H1 (cell line): ENCODE data around the gene CCDC191. TPM values are rescaled to one million over a fixed set of nuclear protein-coding genes. Genes with fewer than 3 reads are reported as not detected.

Experiments
- CTCF ChIA-PET: fragments of 300-600 bp; sonication (Branson Sonifier 250); formaldehyde crosslinking; loops from one replicate; lab custom pipeline; 2021; ENCODE audit not compliant: partially characterized antibody; lab: Charles Lee
- POLR2A ChIA-PET: fragments of 300-600 bp; sonication (Branson Sonifier 250); formaldehyde crosslinking; loops from one replicate; lab custom pipeline; 2021; ENCODE audit warnings: inconsistent platforms; ENCODE audit not compliant: partially characterized antibody; lab: Charles Lee
- DNase-seq, 2 experiments: peaks; one replicate each; pipeline versions ENCODE4 v3.0.0 to v3.0.0-alpha.2; 2010 to 2022; ENCODE audit warnings: low spot score in 2 of 2, low read depth in 1 of 2, mixed read lengths in 1 of 2
- FAIRE-seq: peaks from 2 replicates; lab custom pipeline; 2011; peaks lifted over from hg19 to GRCh38; lab: Jason Lieb, UNC
- H2AFZ ChIP-seq: 2 replicates; pipeline ENCODE4 v1.8.1; 2012; ENCODE audit warnings: low read length, inconsistent platforms
- H2AK5ac ChIP-seq: 2 replicates; pipeline ENCODE4 v1.6.1; 2013; ENCODE audit warnings: low read depth, low read length
- H2BK120ac ChIP-seq: replicated peaks from 2 replicates; pipeline ENCODE3; 2013; ENCODE audit warnings: low read depth, low read length, inconsistent platforms
- H2BK12ac ChIP-seq: 2 replicates; pipeline ENCODE4 v1.6.1; 2013; ENCODE audit warnings: low read depth, low read length
- H2BK15ac ChIP-seq: 2 replicates; pipeline ENCODE4 v1.6.1; 2013; ENCODE audit warnings: low read length
- H2BK20ac ChIP-seq: 2 replicates; pipeline ENCODE4 v1.6.1; 2013; ENCODE audit warnings: low read length
- H2BK5ac ChIP-seq: 2 replicates; pipeline ENCODE4 v1.6.1; 2013; ENCODE audit warnings: low read depth, low read length
- H3K14ac ChIP-seq: 2 replicates; pipeline ENCODE4 v1.6.1; 2013; ENCODE audit warnings: inconsistent platforms; ENCODE audit not compliant: insufficient read length
- H3K18ac ChIP-seq: 2 replicates; pipeline ENCODE4 v1.6.1; 2013; ENCODE audit warnings: low read length; ENCODE audit errors: extremely low read depth
- H3K23ac ChIP-seq: 2 replicates; pipeline ENCODE4 v1.6.1; 2013; ENCODE audit warnings: inconsistent platforms; ENCODE audit not compliant: insufficient read length
- H3K23me2 ChIP-seq: 2 replicates; pipeline ENCODE4 v1.6.1; 2013; ENCODE audit warnings: low read depth, low read length
- H3K27ac ChIP-seq: 2 replicates; pipeline ENCODE4 v1.6.1; 2011; ENCODE audit warnings: low read depth, low read length, inconsistent platforms
- H3K27me3 ChIP-seq, 4 experiments: replicated peaks in 1 of 4; 1 replicate in 1 of 4; 2 replicates in 3 of 4; pipeline versions ENCODE4 v1.6.1 to v1.8.1; 2011 to 2013; ENCODE audit warnings: low read length in 3 of 4, mild to moderate bottlenecking in 3 of 4, inconsistent platforms in 2 of 4, mixed read lengths in 2 of 4, moderate library complexity in 1 of 4; ENCODE audit not compliant: control insufficient read depth in 3 of 4, insufficient read depth in 3 of 4; ENCODE audit errors: extremely low read depth in 1 of 4
- H3K36me3 ChIP-seq, 4 experiments: 2 replicates each; pipeline versions ENCODE4 v1.6.1 to v1.8.1; 2011 to 2013; ENCODE audit warnings: mild to moderate bottlenecking in 4 of 4, low read length in 3 of 4, moderate library complexity in 2 of 4, control low read depth in 1 of 4, inconsistent platforms in 1 of 4; ENCODE audit not compliant: insufficient read depth in 4 of 4, control insufficient read depth in 2 of 4
- H3K4ac ChIP-seq: replicated peaks from 2 replicates; pipeline ENCODE3; 2013; ENCODE audit warnings: low read length, low read depth, mixed read lengths, inconsistent platforms; ENCODE audit not compliant: insufficient read length
- H3K4me1 ChIP-seq, 4 experiments: replicated peaks in 1 of 4; 1 replicate in 1 of 4; 2 replicates in 3 of 4; pipeline versions ENCODE4 v1.6.1 to v1.8.1; 2011 to 2013; ENCODE audit warnings: low read length in 3 of 4, inconsistent platforms in 2 of 4, mixed read lengths in 1 of 4; ENCODE audit not compliant: insufficient read depth in 4 of 4, control insufficient read depth in 3 of 4
- H3K4me2 ChIP-seq, 2 experiments: 2 replicates each; pipeline versions ENCODE4 v1.6.1 to v1.8.1; 2011 to 2013; ENCODE audit warnings: low read depth in 2 of 2, low read length in 2 of 2, control low read depth in 1 of 2, inconsistent platforms in 1 of 2, mild to moderate bottlenecking in 1 of 2; ENCODE audit not compliant: insufficient read depth in 1 of 2
- H3K4me3 ChIP-seq, 4 experiments: fragments of 200-600, 300-600 bp in 1 of 4; sonication (generic), shearing (Covaris generic), sonication (Bioruptor Twin) in 1 of 4; 2 replicates each; pipeline versions ENCODE4 v1.5.1 to v1.8.1; 2011 to 2016; ENCODE audit warnings: low read length in 4 of 4, low read depth in 3 of 4, control low read depth in 2 of 4, inconsistent platforms in 2 of 4, mild to moderate bottlenecking in 2 of 4, mixed read lengths in 1 of 4, moderate library complexity in 1 of 4; ENCODE audit not compliant: insufficient read depth in 2 of 4; ENCODE audit errors: extremely low read depth in 1 of 4
- H3K56ac ChIP-seq: replicated peaks from 2 replicates; pipeline ENCODE3; 2013; ENCODE audit warnings: low read depth, mild to moderate bottlenecking, mixed read lengths, low read length, inconsistent platforms; ENCODE audit not compliant: insufficient read length
- H3K79me1 ChIP-seq: 2 replicates; pipeline ENCODE4 v1.6.1; 2013; ENCODE audit warnings: low read depth, low read length, control low read depth
- H3K79me2 ChIP-seq, 2 experiments: 2 replicates each; pipeline versions ENCODE4 v1.6.1 to v1.8.1; 2012 to 2013; ENCODE audit warnings: low read length in 2 of 2, mild to moderate bottlenecking in 2 of 2, inconsistent platforms in 1 of 2; ENCODE audit not compliant: insufficient read depth in 2 of 2, control insufficient read depth in 1 of 2
- H3K9ac ChIP-seq, 4 experiments: replicated peaks in 1 of 4; 1 replicate in 1 of 4; 2 replicates in 3 of 4; pipeline versions ENCODE4 v1.6.1 to v1.8.1; 2011 to 2013; ENCODE audit warnings: low read depth in 3 of 4, low read length in 3 of 4, control low read depth in 2 of 4, mild to moderate bottlenecking in 2 of 4, moderate library complexity in 2 of 4, inconsistent platforms in 1 of 4; ENCODE audit errors: extremely low read depth in 1 of 4
- H3K9me3 ChIP-seq, 2 experiments: 2 replicates each; pipeline versions ENCODE4 v1.6.1 to v1.8.1; 2012 to 2013; ENCODE audit warnings: mild to moderate bottlenecking in 2 of 2, moderate library complexity in 2 of 2, control low read depth in 1 of 2, inconsistent platforms in 1 of 2, low read depth in 1 of 2, low read length in 1 of 2, mixed read lengths in 1 of 2; ENCODE audit not compliant: insufficient read depth in 2 of 2
- H4K20me1 ChIP-seq, 2 experiments: replicated peaks in 1 of 2; 2 replicates each; pipeline versions ENCODE3 to v1.8.1; 2011 to 2013; ENCODE audit warnings: inconsistent platforms in 2 of 2, low read length in 2 of 2, mild to moderate bottlenecking in 1 of 2; ENCODE audit not compliant: insufficient read depth in 2 of 2, control insufficient read depth in 1 of 2
- H4K5ac ChIP-seq: 2 replicates; pipeline ENCODE4 v1.6.1; 2013; ENCODE audit warnings: low read length, low read depth, mixed read lengths, inconsistent platforms; ENCODE audit not compliant: insufficient read length
- H4K8ac ChIP-seq: 2 replicates; pipeline ENCODE4 v1.8.0; 2013; ENCODE audit warnings: mild to moderate bottlenecking, moderate library complexity, low read length, inconsistent platforms; ENCODE audit not compliant: insufficient read depth; ENCODE audit errors: extremely low read depth
- H4K91ac ChIP-seq: replicated peaks from 2 replicates; pipeline ENCODE3; 2013; ENCODE audit warnings: low read length, mixed read lengths, inconsistent platforms; ENCODE audit not compliant: insufficient read length
- ASH2L ChIP-seq: fragments of 200-600, 300-600 bp; sonication (generic); IDR thresholded peaks from one replicate; pipeline ENCODE4 v1.7.1; 2017; ENCODE audit warnings: low read length
- ATF2 ChIP-seq: IDR thresholded peaks from 2 replicates; pipeline ENCODE4 v1.6.1; 2012; ENCODE audit warnings: low read length, inconsistent platforms
- BACH1 ChIP-seq: IDR thresholded peaks from 2 replicates; pipeline ENCODE4 v1.6.1; 2012; ENCODE audit warnings: low read length, improper control_type of control experiment
- CBX5 ChIP-seq: fragments of 300-800, 300-1000 bp; sonication (generic); IDR thresholded peaks from 2 replicates; pipeline ENCODE4 v1.7.1; 2016; ENCODE audit warnings: antibody characterized with exemption, low read length, low read depth
- CREB1 ChIP-seq: IDR thresholded peaks from 2 replicates; pipeline ENCODE4 v1.6.1; 2012; ENCODE audit warnings: inconsistent platforms
- FOSL1 ChIP-seq: IDR thresholded peaks from 2 replicates; pipeline ENCODE4 v1.6.1; 2011; ENCODE audit warnings: mild to moderate bottlenecking, low read depth, low read length, moderate library complexity; ENCODE audit not compliant: insufficient read depth
- GTF2F1 ChIP-seq: IDR thresholded peaks from 2 replicates; pipeline ENCODE4 v1.6.1; 2012; ENCODE audit warnings: low read depth, low read length, improper control_type of control experiment, borderline replicate concordance
- KDM5A ChIP-seq: fragments of 200-600 bp; IDR thresholded peaks from 2 replicates; pipeline ENCODE4 v1.7.1; 2012; ENCODE audit warnings: mild to moderate bottlenecking, low read length, inconsistent platforms, mixed read lengths
- POU5F1 ChIP-seq: IDR thresholded peaks from 2 replicates; pipeline ENCODE4 v1.6.1; 2011; ENCODE audit warnings: low read depth, mild to moderate bottlenecking, low read length, moderate library complexity
- RFX5 ChIP-seq: IDR thresholded peaks from 2 replicates; pipeline ENCODE4 v1.6.1; 2011; ENCODE audit warnings: low read depth, low read length, improper control_type of control experiment, borderline replicate concordance
- RNF2 ChIP-seq: fragments of 200-900, 300-1000 bp; sonication (generic); IDR thresholded peaks from 2 replicates; pipeline ENCODE4 v1.7.1; 2016; ENCODE audit warnings: borderline replicate concordance, low read depth, mild to moderate bottlenecking, antibody characterized with exemption, low read length; ENCODE audit not compliant: poor library complexity, severe bottlenecking; ENCODE audit errors: missing control alignments
- RXRA ChIP-seq: IDR thresholded peaks from 2 replicates; pipeline ENCODE4 v1.6.1; 2011; ENCODE audit warnings: low read depth, mild to moderate bottlenecking, low read length, moderate library complexity; ENCODE audit not compliant: insufficient read depth
- SUZ12 ChIP-seq: fragments of 200-600 bp; sonication (generic); IDR thresholded peaks from 2 replicates; pipeline ENCODE4 v1.6.1; 2012; ENCODE audit warnings: mild to moderate bottlenecking, inconsistent platforms, low read length, moderate library complexity, mixed read lengths
- WGBS, 2 experiments: shearing (Covaris generic) in 1 of 2; methylation state at CpG; one replicate each; pipeline versions ENCODE4 v1.1.6 to v1.1.7; 2013 to 2015; ENCODE audit warnings: low lambda C conversion rate in 2 of 2, mixed read lengths in 2 of 2, inconsistent platforms in 1 of 2, low coverage in 1 of 2, missing lambda C conversion rate in 1 of 2; ENCODE audit not compliant: insufficient replicate concordance in 2 of 2, insufficient coverage in 1 of 2, insufficient read length in 1 of 2; ENCODE audit errors: extremely low coverage in 1 of 2, missing lambda C conversion rate in 1 of 2; 5-methylcytosine and 5-hydroxymethylcytosine counted together
- polyA plus RNA-seq, 7 experiments: library from polyadenylated mRNA; depleted of rRNA in 3 of 7; stranded (reverse) in 5 of 7; unstranded in 2 of 7; fragments of >200 nt in 5 of 7; fragments of 200-250 nt in 2 of 7; gene quantifications; 1 replicate in 5 of 7; 2 replicates in 1 of 7; 4 replicates in 1 of 7; pipeline versions ENCODE4 v1.2.1 to v1.2.3, GENCODE V29; 2011 to 2013; ENCODE audit warnings: missing spikeins in 2 of 7, mixed read lengths in 2 of 7
- total RNA-seq: library from RNA; stranded (reverse); fragmentation: NEBNext Ultra II Directional; extraction: Animal tissue kit (Norgen Biotek cat#: 25700); gene quantifications from 2 replicates; pipeline ENCODE4 v1.2.1, GENCODE V29; 2021

Gene CCDC191
- total and polyA plus RNA-seq, 2 of the 8 experiments (the other 6 are each of a cell fraction or from before 2014, with no cell fraction given), result 0.65 to 1.3 TPM

DNA sequence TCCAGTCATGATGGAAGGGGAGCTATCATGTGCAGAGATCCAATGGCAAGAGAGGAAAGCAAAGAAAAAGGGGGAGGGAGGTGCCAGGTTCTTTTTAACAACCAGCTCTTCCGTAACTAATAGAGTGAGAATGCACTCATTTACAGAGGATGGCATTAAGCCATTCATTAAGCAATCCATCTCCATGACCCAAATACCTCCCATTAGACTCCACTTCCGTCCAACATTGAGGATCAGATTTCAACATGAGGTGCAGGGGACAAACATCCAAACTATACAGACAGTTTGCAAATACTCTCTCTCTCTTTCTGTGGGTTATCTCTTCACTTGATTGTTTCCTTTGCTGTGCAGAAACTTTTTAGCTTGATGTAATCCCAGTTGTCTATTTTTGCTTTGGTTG is 87.3 kb downstream of the CCDC191 start:
- H4K20me1 ChIP-seq, result no peaks in the 10 kb centered on the region
- no peaks in the 10 kb centered on the region for H3K79me2 ChIP-seq
- H4K91ac ChIP-seq, result no peak overlapping the region
- ChIA-PET CTCF (interaction anchor here (1.8 kb wide), 1 partner anchor 102 kb away, joined by 4 read pairs; no protein-coding TSS in a partner anchor), POLR2A (no interaction called here)
- no peaks in the 10 kb centered on the region; a peak in 1 of 8 replicates for H3K36me3 ChIP-seq
- no peak overlapping the region for H3K4ac ChIP-seq
- no peak overlapping the region for H2AFZ ChIP-seq
- H3K27me3 ChIP-seq, result no peaks in the 10 kb centered on the region
- H3K18ac ChIP-seq, result no peak overlapping the region
- H3K23me2 ChIP-seq, result no peaks in the 10 kb centered on the region
- H4K8ac ChIP-seq, result no peak overlapping the region
- no peak overlapping the region for H3K4me3 ChIP-seq
- no peak overlapping the region for H2BK12ac ChIP-seq
- no peak overlapping the region for H2BK20ac ChIP-seq
- H3K79me1 ChIP-seq, result no peaks in the 10 kb centered on the region
- no peak overlapping the region for H3K23ac ChIP-seq
- H3K56ac ChIP-seq, result no peak overlapping the region
- H2BK120ac ChIP-seq, result no peak overlapping the region
- no peak for FAIRE-seq
- H3K4me2 ChIP-seq, result no peak overlapping the region
- H3K4me1 ChIP-seq, result no peaks in the 10 kb centered on the region
- no peak overlapping the region for H3K9ac ChIP-seq
- H2BK15ac ChIP-seq, result no peak overlapping the region
- H3K27ac ChIP-seq, result no peak overlapping the region
- no peaks in the 10 kb centered on the region; a peak in 1 of 4 replicates for H3K9me3 ChIP-seq
- DNase-seq, result no peak
- no peak overlapping the region for H2AK5ac ChIP-seq
- H2BK5ac ChIP-seq, result no peak overlapping the region
- WGBS, 2 experiments, result 74% methylated on average over 2 of the region's 2 CpGs; no CpG with 5 or more reads in 1 of the 2 experiments
- no peak overlapping the region for H3K14ac ChIP-seq
- H4K5ac ChIP-seq, result no peak overlapping the region
- TF ChIP-seq POU5F1 (no peak), CREB1 (no peak), BACH1 (no peak), RXRA (no peak), SUZ12 (no peak), KDM5A (no peak), GTF2F1 (no peak), RNF2 (no peak), ATF2 (no peak), ASH2L (no peak), RFX5 (no peak), FOSL1 (no peak), CBX5 (no peak)
